HG02981 (cell line): ENCODE data around the gene CLPX.
"Not testable (repeated sequence)": the region's sequence is repeated elsewhere in the genome, so short reads cannot be mapped to it uniquely, and the experiment has no call there.

Experiments used
- ATAC-seq: cut with Tn5 transposase; IDR thresholded peaks from one replicate; pipeline ENCODE4 v1.9.1; 2021; ENCODE audit warnings: mild to moderate bottlenecking, moderate library complexity; ENCODE audit not compliant: unreplicated experiment

Gene CLPX

GRCh38 chr15:65175511-65175910 lies 9.6 kb downstream of the CLPX start:
- ATAC-seq = no peak

GRCh38 chr15:65174509-65174908 lies 10.6 kb downstream of the CLPX start:
- no peak for ATAC-seq

GRCh38 chr15:65172531-65172930 lies 12.6 kb downstream of the CLPX start:
- no peak for ATAC-seq

- no peak for ATAC-seq
Observed at GRCh38 chr15:65171428-65171827, 13.7 kb downstream of the CLPX start.

GRCh38 chr15:65165875-65166274 lies 19.3 kb downstream of the CLPX start:
- ATAC-seq = no peak

GRCh38 chr15:65164139-65164538 lies 21.0 kb downstream of the CLPX start:
- ATAC-seq = no peak

GRCh38 chr15:65163041-65163440 lies 22.1 kb downstream of the CLPX start:
- ATAC-seq = no peak

GRCh38 chr15:65156692-65157091 lies 28.4 kb downstream of the CLPX start:
- no peak for ATAC-seq

GRCh38 chr15:65154720-65155119 lies 30.4 kb downstream of the CLPX start:
- no peak for ATAC-seq

- no peak for ATAC-seq
Observed at GRCh38 chr15:65147902-65148301, 37.2 kb downstream of the CLPX start.

GRCh38 chr15:65146438-65146837 lies 38.7 kb downstream of the CLPX start:
- ATAC-seq = no peak

GRCh38 chr15:65138631-65139030 lies 46.5 kb downstream of the CLPX start:
- not testable (repeated sequence) for ATAC-seq

GRCh38 chr15:65137893-65138292 lies 47.2 kb downstream of the CLPX start:
- ATAC-seq = not testable (repeated sequence)

GRCh38 chr15:65137089-65137488 lies 48.1 kb downstream of the CLPX start:
- ATAC-seq = not testable (repeated sequence)

GRCh38 chr15:65134538-65134937 lies 50.6 kb downstream of the CLPX start:
- ATAC-seq = no peak

- ATAC-seq = peak; percentile 86
Observed at GRCh38 chr15:65133548-65134200, 51.5 kb downstream of the CLPX start, which contains the start of gene PDCD7. TSS of gene PDCD7 (minus strand) at chr15:65133808. CDS start at chr15:65133781, 27 bp downstream.

- peak; percentile 35 for ATAC-seq
Observed at GRCh38 chr15:65132878-65133547, 52.1 kb downstream of the CLPX start.

- ATAC-seq = no peak
Observed at GRCh38 chr15:65130941-65131340, 54.2 kb downstream of the CLPX start.

- no peak for ATAC-seq
Observed at GRCh38 chr15:65115542-65115941, 69.6 kb downstream of the CLPX start.

- no peak for ATAC-seq
Observed at GRCh38 chr15:65115086-65115485, 70.1 kb downstream of the CLPX start, which contains the start of gene UBAP1L. TSS of gene UBAP1L (minus strand) at chr15:65115200. CDS start at chr15:65106215, 8,985 bp downstream.

- no peak for ATAC-seq
Observed at GRCh38 chr15:65110676-65111292, 74.4 kb downstream of the CLPX start.

GRCh38 chr15:65106011-65106590 lies 79.0 kb downstream of the CLPX start:
- ATAC-seq = no peak
